Measurements from ENCODE around the gene FBXO33. TPM values are rescaled to one million over a fixed set of nuclear protein-coding genes. Genes with fewer than 3 reads are reported as not detected.

FBXO33 gene
- total RNA-seq, 1 experiment from 2014 or later, result 9.7 TPM

- POLR2A ChIA-PET, result no interaction called here
- no peak for TF ChIP-seq CBX3 (IDR thresholded peaks at IDR 0.05; ENCODE audit: low read depth)
- TF ChIP-seq FOSL1 (IDR thresholded peaks at IDR 0.05; ENCODE audit: low read depth), result no peak
- no peak for TF ChIP-seq REST (IDR thresholded peaks at IDR 0.05; ENCODE audit: low read depth)
- no peak for TF ChIP-seq EZH2 (IDR thresholded peaks at IDR 0.05)
- TF ChIP-seq SP1 (IDR thresholded peaks at IDR 0.05; ENCODE audit: low read depth), result no peak
- TF ChIP-seq ZNF274 (IDR thresholded peaks at IDR 0.05; ENCODE audit: low read depth, low read length), result no peak
- TF ChIP-seq, protein P1, sequence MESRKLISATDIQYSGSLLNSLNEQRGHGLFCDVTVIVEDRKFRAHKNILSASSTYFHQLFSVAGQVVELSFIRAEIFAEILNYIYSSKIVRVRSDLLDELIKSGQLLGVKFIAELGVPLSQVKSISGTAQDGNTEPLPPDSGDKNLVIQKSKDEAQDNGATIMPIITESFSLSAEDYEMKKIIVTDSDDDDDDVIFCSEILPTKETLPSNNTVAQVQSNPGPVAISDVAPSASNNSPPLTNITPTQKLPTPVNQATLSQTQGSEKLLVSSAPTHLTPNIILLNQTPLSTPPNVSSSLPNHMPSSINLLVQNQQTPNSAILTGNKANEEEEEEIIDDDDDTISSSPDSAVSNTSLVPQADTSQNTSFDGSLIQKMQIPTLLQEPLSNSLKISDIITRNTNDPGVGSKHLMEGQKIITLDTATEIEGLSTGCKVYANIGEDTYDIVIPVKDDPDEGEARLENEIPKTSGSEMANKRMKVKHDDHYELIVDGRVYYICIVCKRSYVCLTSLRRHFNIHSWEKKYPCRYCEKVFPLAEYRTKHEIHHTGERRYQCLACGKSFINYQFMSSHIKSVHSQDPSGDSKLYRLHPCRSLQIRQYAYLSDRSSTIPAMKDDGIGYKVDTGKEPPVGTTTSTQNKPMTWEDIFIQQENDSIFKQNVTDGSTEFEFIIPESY (IDR thresholded peaks at IDR 0.05; ENCODE audit: extremely low read depth, insufficient replicate concordance, low read length), result no peak
- TF ChIP-seq SRF (IDR thresholded peaks at IDR 0.05; ENCODE audit: low read depth), result no peak
- no peak for TF ChIP-seq ZFX (IDR thresholded peaks at IDR 0.05)
- TF ChIP-seq ELF1 (IDR thresholded peaks at IDR 0.05; ENCODE audit: borderline replicate concordance, low read depth), result no peak
- TF ChIP-seq POLR2AphosphoS5 (IDR thresholded peaks at IDR 0.05; ENCODE audit: low read depth, low read length), result no peak
- TF ChIP-seq SIN3A (IDR thresholded peaks at IDR 0.05; ENCODE audit: low read depth), result no peak
- TF ChIP-seq EGR1 (IDR thresholded peaks at IDR 0.05; ENCODE audit: low read depth), result no peak
- TF ChIP-seq RAD21 (IDR thresholded peaks at IDR 0.05; ENCODE audit: low read depth), result no peak
- TF ChIP-seq POLR2A (IDR thresholded peaks at IDR 0.05; ENCODE audit: borderline replicate concordance, extremely low read depth, insufficient read depth, insufficient read length), result no peak
- no peak for TF ChIP-seq EZH2phosphoT487 (IDR thresholded peaks at IDR 0.05; ENCODE audit: borderline replicate concordance)
- TF ChIP-seq MAX (IDR thresholded peaks at IDR 0.05), result no peak
- TF ChIP-seq, protein P2, sequence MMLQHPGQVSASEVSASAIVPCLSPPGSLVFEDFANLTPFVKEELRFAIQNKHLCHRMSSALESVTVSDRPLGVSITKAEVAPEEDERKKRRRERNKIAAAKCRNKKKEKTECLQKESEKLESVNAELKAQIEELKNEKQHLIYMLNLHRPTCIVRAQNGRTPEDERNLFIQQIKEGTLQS (IDR thresholded peaks at IDR 0.05), result no peak
- TF ChIP-seq TCF7L2 (IDR thresholded peaks at IDR 0.05; ENCODE audit: borderline replicate concordance, extremely low read depth, insufficient read depth, insufficient read length), result no peak
- no peak overlapping the region for H2AFZ ChIP-seq (ENCODE audit: low read depth, low read length, poor library complexity, severe bottlenecking)
- no peak overlapping the region for H3K4me2 ChIP-seq (ENCODE audit: low read length)
- H4K20me1 ChIP-seq (ENCODE audit: insufficient read depth), result no peaks in the 10 kb centered on the region
- no peaks in the 10 kb centered on the region for H3K9me3 ChIP-seq (ENCODE audit: control insufficient read depth in 1 of 2, insufficient read depth in 1 of 2, low read depth in 1 of 2, low read length in 2 of 2)
- ATAC-seq (no peak), DNase-seq (ENCODE audit: low read depth, low spot score) (no peak)
- no peaks in the 10 kb centered on the region for H3K27me3 ChIP-seq (ENCODE audit: insufficient read depth, low read length)
- intact Hi-C loops (cut with micrococcal nuclease), result no loop called here
- RAD21 ChIA-PET (ENCODE audit: low non-redundant PET in 1 of 2, low total read pairs in 2 of 2, uncharacterized antibody in 2 of 2, unreplicated experiment in 2 of 2), result no interaction called here
- H3K27ac ChIP-seq (ENCODE audit: low read depth, low read length), result no peak overlapping the region
- H3K9me2 ChIP-seq (ENCODE audit: insufficient read depth), result no peaks in the 10 kb centered on the region
- no peaks in the 10 kb centered on the region; a peak in 1 of 4 replicates for H3K36me3 ChIP-seq (ENCODE audit: control insufficient read depth in 1 of 2, insufficient read depth in 2 of 2, low read length in 2 of 2)
- no TSS peak for BruUV-seq (replicated peaks)
- H3K9ac ChIP-seq (ENCODE audit: low read length), result no peak overlapping the region
- H3K4me3 ChIP-seq (replicated peaks in 1 of 2; ENCODE audit: low read depth in 1 of 2, low read length in 2 of 2), result no peak overlapping the region
- CTCF ChIA-PET, result no interaction called here
- no peaks in the 10 kb centered on the region for H3K79me2 ChIP-seq (ENCODE audit: insufficient read depth, low read length)
- H3K4me1 ChIP-seq (ENCODE audit: control insufficient read depth in 1 of 2, insufficient read depth in 2 of 2, low read length in 2 of 2), result peaks cover 0 to 7% of the 10 kb centered on the region in 2 experiments; a peak in 1 of 4 replicates
Observed at GRCh38 chr14:39393289-39393688, 38.9 kb downstream of the FBXO33 start.

Measured in HCT116 (cell line).